ENCODE data around the gene TBX2.
A peak's percentile ranks its signal among the peaks of the same experiment; 100 is the strongest.

TBX2 gene

GRCh38 chr17:61392679-61393078 is 7.0 kb upstream of the TBX2 start:
- Histone ChIP-seq H3K36me3 (ENCODE audit: insufficient read depth, low read length) (no peaks in the 10 kb centered on the region), H3K4me1 (ENCODE audit: insufficient read depth, low read length) (peaks cover under 1% of the 10 kb centered on the region), H3K9me3 (ENCODE audit: low read length) (no peaks in the 10 kb centered on the region), H3K27ac (ENCODE audit: low read depth, low read length) (no peak overlapping the region), H3K4me3 (ENCODE audit: low read depth in 1 of 2, low read length in 2 of 2) (no peak overlapping the region), H3K27me3 (ENCODE audit: control insufficient read depth in 1 of 2, insufficient read depth in 2 of 2, low read length in 2 of 2) (peaks cover 4 to 27% of the 10 kb centered on the region in 2 donors), H3K9ac (ENCODE audit: low read length) (no peak overlapping the region)

GRCh38 chr17:61393550-61393903 is 6.1 kb upstream of the TBX2 start:
- Histone ChIP-seq H3K4me1 (ENCODE audit: insufficient read depth, low read length) (peaks cover 7% of the 10 kb centered on the region), H3K36me3 (ENCODE audit: insufficient read depth, low read length) (no peaks in the 10 kb centered on the region), H3K27me3 (ENCODE audit: control insufficient read depth in 1 of 2, insufficient read depth in 2 of 2, low read length in 2 of 2) (peaks cover 13 to 35% of the 10 kb centered on the region in 2 donors), H3K9me3 (ENCODE audit: low read length) (no peaks in the 10 kb centered on the region), H3K4me3 (ENCODE audit: low read depth in 1 of 2, low read length in 2 of 2) (no peak overlapping the region), H3K27ac (ENCODE audit: low read depth, low read length) (no peak overlapping the region), H3K9ac (ENCODE audit: low read length) (no peak overlapping the region)

- no peaks in the 10 kb centered on the region for H3K36me3 ChIP-seq (ENCODE audit: insufficient read depth, low read length)
- no peak overlapping the region for H3K4me3 ChIP-seq (ENCODE audit: low read depth in 1 of 2, low read length in 2 of 2)
- no peaks in the 10 kb centered on the region for H3K9me3 ChIP-seq (ENCODE audit: low read length)
- H3K27ac ChIP-seq (ENCODE audit: low read depth, low read length), result no peak overlapping the region
- H3K4me1 ChIP-seq (ENCODE audit: insufficient read depth, low read length), result peaks cover 7% of the 10 kb centered on the region
- peaks cover 18 to 41% of the 10 kb centered on the region in 2 donors for H3K27me3 ChIP-seq (ENCODE audit: control insufficient read depth in 1 of 2, insufficient read depth in 2 of 2, low read length in 2 of 2)
- H3K9ac ChIP-seq (ENCODE audit: low read length), result no peak overlapping the region
Measured at GRCh38 chr17:61393904-61394629, 5.6 kb upstream of the TBX2 start.

- Histone ChIP-seq H3K4me1 (ENCODE audit: insufficient read depth, low read length) (peaks cover 7% of the 10 kb centered on the region), H3K27me3 (ENCODE audit: control insufficient read depth in 1 of 2, insufficient read depth in 2 of 2, low read length in 2 of 2) (peaks cover 18 to 48% of the 10 kb centered on the region in 2 donors), H3K4me3 (ENCODE audit: low read depth in 1 of 2, low read length in 2 of 2) (no peak overlapping the region), H3K9me3 (ENCODE audit: low read length) (no peaks in the 10 kb centered on the region), H3K9ac (ENCODE audit: low read length) (no peak overlapping the region), H3K36me3 (ENCODE audit: insufficient read depth, low read length) (no peaks in the 10 kb centered on the region), H3K27ac (ENCODE audit: low read depth, low read length) (no peak overlapping the region)
Measured at GRCh38 chr17:61394630-61395408, 4.8 kb upstream of the TBX2 start.

- Histone ChIP-seq H3K9me3 (ENCODE audit: low read length) (no peaks in the 10 kb centered on the region), H3K4me3 (ENCODE audit: low read depth in 1 of 2, low read length in 2 of 2) (no peak overlapping the region), H3K4me1 (ENCODE audit: insufficient read depth, low read length) (peaks cover 7% of the 10 kb centered on the region), H3K9ac (ENCODE audit: low read length) (no peak overlapping the region), H3K27me3 (ENCODE audit: control insufficient read depth in 1 of 2, insufficient read depth in 2 of 2, low read length in 2 of 2) (peaks cover 18 to 48% of the 10 kb centered on the region in 2 donors), H3K36me3 (ENCODE audit: insufficient read depth, low read length) (no peaks in the 10 kb centered on the region), H3K27ac (ENCODE audit: low read depth, low read length) (no peak overlapping the region)
Measured at GRCh38 chr17:61395409-61395982, 4.1 kb upstream of the TBX2 start.

GRCh38 chr17:61395983-61396585 is 3.6 kb upstream of the TBX2 start:
- H3K4me1 ChIP-seq (ENCODE audit: insufficient read depth, low read length), result peaks cover 11% of the 10 kb centered on the region
- no peaks in the 10 kb centered on the region for H3K36me3 ChIP-seq (ENCODE audit: insufficient read depth, low read length)
- peaks cover 24 to 54% of the 10 kb centered on the region in 2 donors for H3K27me3 ChIP-seq (ENCODE audit: control insufficient read depth in 1 of 2, insufficient read depth in 2 of 2, low read length in 2 of 2)
- H3K9ac ChIP-seq (ENCODE audit: low read length), result no peak overlapping the region
- no peak overlapping the region for H3K27ac ChIP-seq (ENCODE audit: low read depth, low read length)
- H3K9me3 ChIP-seq (ENCODE audit: low read length), result no peaks in the 10 kb centered on the region
- no peak overlapping the region for H3K4me3 ChIP-seq (ENCODE audit: low read depth in 1 of 2, low read length in 2 of 2)

- H3K4me1 ChIP-seq (ENCODE audit: insufficient read depth, low read length), result peaks cover 12% of the 10 kb centered on the region
- no peak overlapping the region for H3K9ac ChIP-seq (ENCODE audit: low read length)
Measured at GRCh38 chr17:61396586-61397085, 3.0 kb upstream of the TBX2 start.

GRCh38 chr17:61397086-61397842 is 2.4 kb upstream of the TBX2 start:
- no peak overlapping the region for H3K9ac ChIP-seq (ENCODE audit: low read length)
- no peak overlapping the region for H3K27ac ChIP-seq (ENCODE audit: low read depth, low read length)
- peak overlapping the region in 1 of 2 donors; percentile 20 for H3K4me3 ChIP-seq (ENCODE audit: low read depth in 1 of 2, low read length in 2 of 2)
- H3K27me3 ChIP-seq (ENCODE audit: control insufficient read depth in 1 of 2, insufficient read depth in 2 of 2, low read length in 2 of 2), result peaks cover 34 to 64% of the 10 kb centered on the region in 2 donors
- H3K4me1 ChIP-seq (ENCODE audit: insufficient read depth, low read length), result peaks cover 12% of the 10 kb centered on the region
- no peaks in the 10 kb centered on the region for H3K9me3 ChIP-seq (ENCODE audit: low read length)
- H3K36me3 ChIP-seq (ENCODE audit: insufficient read depth, low read length), result no peaks in the 10 kb centered on the region

More at GRCh38 chr17:61396586-61397085, 3.0 kb upstream of the TBX2 start:
- Histone ChIP-seq H3K9me3 (ENCODE audit: low read length) (no peaks in the 10 kb centered on the region), H3K27me3 (ENCODE audit: control insufficient read depth in 1 of 2, insufficient read depth in 2 of 2, low read length in 2 of 2) (peaks cover 29 to 60% of the 10 kb centered on the region in 2 donors), H3K27ac (ENCODE audit: low read depth, low read length) (no peak overlapping the region), H3K36me3 (ENCODE audit: insufficient read depth, low read length) (no peaks in the 10 kb centered on the region), H3K4me3 (ENCODE audit: low read depth in 1 of 2, low read length in 2 of 2) (no peak overlapping the region)

- Histone ChIP-seq H3K27me3 (ENCODE audit: control insufficient read depth in 1 of 2, insufficient read depth in 2 of 2, low read length in 2 of 2) (peaks cover 48 to 79% of the 10 kb centered on the region in 2 donors), H3K4me3 (ENCODE audit: low read depth in 1 of 2, low read length in 2 of 2) (peak overlapping the region in 1 of 2 donors; percentile 23), H3K27ac (ENCODE audit: low read depth, low read length) (no peak overlapping the region), H3K36me3 (ENCODE audit: insufficient read depth, low read length) (no peaks in the 10 kb centered on the region), H3K9ac (ENCODE audit: low read length) (no peak overlapping the region), H3K4me1 (ENCODE audit: insufficient read depth, low read length) (peaks cover 20% of the 10 kb centered on the region), H3K9me3 (ENCODE audit: low read length) (peaks cover 2% of the 10 kb centered on the region)
Measured at GRCh38 chr17:61398721-61399130, 917 bp upstream of the TBX2 start.

GRCh38 chr17:61400066-61400716 is 548 bp downstream of the TBX2 start:
- Histone ChIP-seq H3K4me1 (ENCODE audit: insufficient read depth, low read length) (peaks cover 32% of the 10 kb centered on the region), H3K36me3 (ENCODE audit: insufficient read depth, low read length) (no peaks in the 10 kb centered on the region), H3K27ac (ENCODE audit: low read depth, low read length) (no peak overlapping the region), H3K9me3 (ENCODE audit: low read length) (peaks cover 4% of the 10 kb centered on the region), H3K4me3 (ENCODE audit: low read depth in 1 of 2, low read length in 2 of 2) (no peak overlapping the region), H3K9ac (ENCODE audit: low read length) (no peak overlapping the region), H3K27me3 (ENCODE audit: control insufficient read depth in 1 of 2, insufficient read depth in 2 of 2, low read length in 2 of 2) (peaks cover 61 to 91% of the 10 kb centered on the region in 2 donors)

Measured in muscle layer of colon (tissue), 2 donors.